GM12892 (cell line): ENCODE measurements around the gene PTBP2.

Source experiments
- POLR2A ChIP-seq: IDR thresholded peaks from 2 replicates; pipeline ENCODE4 v1.6.1; 2011; ENCODE audit warnings: low read depth, low read length, control low read depth
- POLR2AphosphoS5 ChIP-seq: IDR thresholded peaks from 2 replicates; pipeline ENCODE4 v1.6.1; 2011; ENCODE audit warnings: low read depth, low read length, control low read depth

DNA sequence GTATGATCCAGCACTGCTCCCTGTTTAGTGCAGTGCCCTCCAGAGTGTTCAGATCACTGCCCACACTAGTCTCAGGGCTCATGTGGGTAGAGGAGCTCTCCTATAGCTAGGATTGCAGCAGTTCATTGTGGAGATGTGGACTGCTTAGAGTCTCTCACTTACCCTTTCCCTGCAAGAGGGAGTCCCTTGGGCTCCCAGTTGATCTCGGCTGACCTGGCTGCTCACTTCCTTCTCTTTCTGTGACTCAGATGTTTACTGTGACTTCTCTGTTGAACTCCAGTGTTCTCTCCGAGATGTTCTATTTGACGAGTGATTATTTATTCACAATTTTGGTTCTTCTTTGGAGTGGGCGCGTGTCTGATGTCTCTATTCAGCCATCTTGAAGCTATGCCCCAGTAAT is 141.9 kb downstream of the PTBP2 start:
- TF ChIP-seq POLR2A, result no peak
- no peak for TF ChIP-seq POLR2AphosphoS5
